ENCODE data around the gene CCM2.

CCM2 gene

GRCh38 chr7:45089341-45089891 lies 89.4 kb downstream of the CCM2 start:
- Histone ChIP-seq H4K20me1 (ENCODE audit: insufficient read depth, low read length) (no peaks in the 10 kb centered on the region), H3K4me1 (ENCODE audit: insufficient read depth, low read length) (no peaks in the 10 kb centered on the region), H3K79me2 (ENCODE audit: insufficient read depth, low read length) (no peaks in the 10 kb centered on the region), H2AFZ (ENCODE audit: low read depth, low read length) (no peak overlapping the region), H3K27me3 (ENCODE audit: insufficient read depth, low read length, poor library complexity) (no peaks in the 10 kb centered on the region), H3K27ac (ENCODE audit: low read length) (no peak overlapping the region), H3K9ac (ENCODE audit: low read depth, low read length) (no peak overlapping the region), H3K36me3 (ENCODE audit: insufficient read depth, low read length) (no peaks in the 10 kb centered on the region), H3K4me2 (ENCODE audit: insufficient read depth, low read length) (no peak overlapping the region), H3K4me3 (ENCODE audit: low read depth in 1 of 2, low read length in 2 of 2) (no peak overlapping the region), H3K9me3 (ENCODE audit: insufficient read depth, low read length, severe bottlenecking) (no peaks in the 10 kb centered on the region)
- ATAC-seq (ENCODE audit: insufficient read depth, low read depth): no peak; the same call in 2 of the 3 replicates
- DNase-seq: no peak
- TF ChIP-seq CTCF (IDR thresholded peaks at IDR 0.05; ENCODE audit: borderline replicate concordance, extremely low read depth, low read length, poor library complexity, severe bottlenecking): no peak
- TF ChIP-seq EZH2 (IDR thresholded peaks at IDR 0.05; ENCODE audit: borderline replicate concordance, low read depth, low read length, severe bottlenecking): no peak

GRCh38 chr7:45092100-45092930 lies 92.3 kb downstream of the CCM2 start:
- Histone ChIP-seq H3K79me2 (ENCODE audit: insufficient read depth, low read length) (no peaks in the 10 kb centered on the region), H2AFZ (ENCODE audit: low read depth, low read length) (no peak overlapping the region), H3K27me3 (ENCODE audit: insufficient read depth, low read length, poor library complexity) (no peaks in the 10 kb centered on the region), H3K27ac (ENCODE audit: low read length) (no peak overlapping the region), H3K4me3 (ENCODE audit: low read depth in 1 of 2, low read length in 2 of 2) (no peak overlapping the region), H4K20me1 (ENCODE audit: insufficient read depth, low read length) (no peaks in the 10 kb centered on the region), H3K36me3 (ENCODE audit: insufficient read depth, low read length) (no peaks in the 10 kb centered on the region), H3K4me1 (ENCODE audit: insufficient read depth, low read length) (no peaks in the 10 kb centered on the region), H3K9ac (ENCODE audit: low read depth, low read length) (no peak overlapping the region), H3K9me3 (ENCODE audit: insufficient read depth, low read length, severe bottlenecking) (no peaks in the 10 kb centered on the region), H3K4me2 (ENCODE audit: insufficient read depth, low read length) (no peak overlapping the region)
- no peak for TF ChIP-seq CTCF (IDR thresholded peaks at IDR 0.05; ENCODE audit: borderline replicate concordance, extremely low read depth, low read length, poor library complexity, severe bottlenecking)
- no peak for TF ChIP-seq EZH2 (IDR thresholded peaks at IDR 0.05; ENCODE audit: borderline replicate concordance, low read depth, low read length, severe bottlenecking)
- ATAC-seq (ENCODE audit: insufficient read depth, low read depth) (no peak), DNase-seq (no peak)

GRCh38 chr7:45092931-45093235 lies 92.9 kb downstream of the CCM2 start:
- Histone ChIP-seq H3K9me3 (ENCODE audit: insufficient read depth, low read length, severe bottlenecking) (no peaks in the 10 kb centered on the region), H3K4me1 (ENCODE audit: insufficient read depth, low read length) (no peaks in the 10 kb centered on the region), H3K9ac (ENCODE audit: low read depth, low read length) (no peak overlapping the region), H3K4me2 (ENCODE audit: insufficient read depth, low read length) (no peak overlapping the region), H4K20me1 (ENCODE audit: insufficient read depth, low read length) (no peaks in the 10 kb centered on the region), H3K4me3 (ENCODE audit: low read depth in 1 of 2, low read length in 2 of 2) (no peak overlapping the region), H3K27me3 (ENCODE audit: insufficient read depth, low read length, poor library complexity) (no peaks in the 10 kb centered on the region), H3K36me3 (ENCODE audit: insufficient read depth, low read length) (no peaks in the 10 kb centered on the region; the same call in 1 of the 2 replicates), H3K79me2 (ENCODE audit: insufficient read depth, low read length) (no peaks in the 10 kb centered on the region), H2AFZ (ENCODE audit: low read depth, low read length) (no peak overlapping the region), H3K27ac (ENCODE audit: low read length) (no peak overlapping the region)
- DNase-seq (no peak), ATAC-seq (ENCODE audit: insufficient read depth, low read depth) (no peak)
- no peak for TF ChIP-seq EZH2 (IDR thresholded peaks at IDR 0.05; ENCODE audit: borderline replicate concordance, low read depth, low read length, severe bottlenecking)
- TF ChIP-seq CTCF (IDR thresholded peaks at IDR 0.05; ENCODE audit: borderline replicate concordance, extremely low read depth, low read length, poor library complexity, severe bottlenecking): no peak

Measured in DND-41 (cell line).